Measurements from ENCODE around the gene TTC7B. TPM values are rescaled to one million over a fixed set of nuclear protein-coding genes. Genes with fewer than 3 reads are reported as not detected.

The TTC7B gene
- total and polyA plus RNA-seq, 12 donors, result 10.0 to 58.4 (median 24.7) TPM

GRCh38 chr14:90619911-90620310 lies 196.3 kb downstream of the TTC7B start:
- no peaks in the 10 kb centered on the region for H3K36me3 ChIP-seq (replicated peaks in 1 of 2)
- intact Hi-C loops (cut with DNase I), result no loop called here
- no peak for TF ChIP-seq POLR2A (IDR thresholded peaks at IDR 0.05)
- TF ChIP-seq CTCF (IDR thresholded peaks at IDR 0.05), result no peak
- DNase-seq, result peak in 1 of 7 donors; percentile 40
- H3K9me3 ChIP-seq (replicated peaks in 1 of 3), result no peaks in the 10 kb centered on the region
- H3K27ac ChIP-seq, result no peak overlapping the region
- H3K4me1 ChIP-seq (replicated peaks in 1 of 2), result peaks cover 10 to 11% of the 10 kb centered on the region in 2 donors
- H3K4me3 ChIP-seq, result no peak overlapping the region
- H3K27me3 ChIP-seq, result no peaks in the 10 kb centered on the region
- 93 to 99% (median 97%) methylated on average over 8 of the region's 8 CpGs for WGBS, 4 donors

- DNase-seq, result no peak
- H3K4me3 ChIP-seq, result no peak overlapping the region
- intact Hi-C loops (cut with DNase I), result no loop called here
- no peaks in the 10 kb centered on the region for H3K36me3 ChIP-seq (replicated peaks in 1 of 2)
- TF ChIP-seq POLR2A (IDR thresholded peaks at IDR 0.05) (no peak), CTCF (IDR thresholded peaks at IDR 0.05) (no peak)
- no peaks in the 10 kb centered on the region for H3K9me3 ChIP-seq (replicated peaks in 1 of 3)
- H3K27ac ChIP-seq, result no peak overlapping the region
- H3K4me1 ChIP-seq (replicated peaks in 1 of 2), result peaks cover 0 to 6% of the 10 kb centered on the region in 2 donors
- no peaks in the 10 kb centered on the region for H3K27me3 ChIP-seq
- WGBS, 4 donors, result 92 to 97% (median 93%) methylated on average over 7 of the region's 7 CpGs
Measured at GRCh38 chr14:90617961-90618360, 198.3 kb downstream of the TTC7B start.

GRCh38 chr14:90616881-90617280 lies 199.3 kb downstream of the TTC7B start:
- no peak overlapping the region for H3K27ac ChIP-seq
- TF ChIP-seq CTCF (IDR thresholded peaks at IDR 0.05) (no peak), POLR2A (IDR thresholded peaks at IDR 0.05) (no peak)
- intact Hi-C loops (cut with DNase I), result no loop called here
- H3K4me1 ChIP-seq (replicated peaks in 1 of 2), result peaks cover 0 to 11% of the 10 kb centered on the region in 2 donors
- H3K4me3 ChIP-seq, result no peak overlapping the region
- no peaks in the 10 kb centered on the region for H3K27me3 ChIP-seq
- no peaks in the 10 kb centered on the region for H3K9me3 ChIP-seq (replicated peaks in 1 of 3)
- WGBS, 4 donors, result 53 to 66% (median 59%) methylated on average over 7 of the region's 7 CpGs
- H3K36me3 ChIP-seq (replicated peaks in 1 of 2), result no peaks in the 10 kb centered on the region
- peak in 1 of 7 donors; percentile 45 for DNase-seq

GRCh38 chr14:90616313-90616712 lies 199.9 kb downstream of the TTC7B start:
- intact Hi-C loops (cut with DNase I), result no loop called here
- TF ChIP-seq POLR2A (IDR thresholded peaks at IDR 0.05) (no peak), CTCF (IDR thresholded peaks at IDR 0.05) (no peak)
- Histone ChIP-seq H3K9me3 (replicated peaks in 1 of 3) (no peaks in the 10 kb centered on the region), H3K36me3 (replicated peaks in 1 of 2) (no peaks in the 10 kb centered on the region), H3K27ac (peak overlapping the region in 1 of 5 donors; percentile 28), H3K27me3 (no peaks in the 10 kb centered on the region), H3K4me1 (replicated peaks in 1 of 2) (peaks cover 0 to 11% of the 10 kb centered on the region in 2 donors), H3K4me3 (no peak overlapping the region)
- peak in 1 of 7 donors; percentile 17 for DNase-seq
- 83 to 90% (median 88%) methylated on average over 8 to 10 of the region's 10 CpGs for WGBS, 4 donors

All from adrenal gland (tissue), 12 donors.